Mucosa of descending colon (tissue), 3 donors: Measurements from ENCODE around the gene KCNG2. TPM values are rescaled to one million over a fixed set of nuclear protein-coding genes. Genes with fewer than 3 reads are reported as not detected.

Source experiments
- ATAC-seq: fragments of 200-7000 bp; cut with Tn5 transposase; one replicate; pipeline ENCODE4 v1.9.1; 2020; ENCODE audit warnings: mild to moderate bottlenecking, moderate library complexity
- DNase-seq, 3 donors: peaks; one replicate each; pipeline ENCODE4 v3.0.0-alpha.2; 2020
- H3K36me3 ChIP-seq: fragments of 200-600 bp; one replicate; pipeline ENCODE4 v1.8.0; 2021; ENCODE audit warnings: low read depth, mild to moderate bottlenecking
- H3K4me1 ChIP-seq: fragments of 200-600 bp; one replicate; pipeline ENCODE4 v1.8.0; 2021; ENCODE audit warnings: low read depth, mild to moderate bottlenecking
- H3K4me3 ChIP-seq: fragments of 200-600 bp; one replicate; pipeline ENCODE4 v1.8.0; 2021; ENCODE audit warnings: mild to moderate bottlenecking
- H3K9me3 ChIP-seq: fragments of 200-600 bp; one replicate; pipeline ENCODE4 v1.8.0; 2021; ENCODE audit warnings: mild to moderate bottlenecking
- CTCF ChIP-seq: fragments of 200-600 bp; IDR thresholded peaks from one replicate; pipeline ENCODE4 v1.8.0; 2022; ENCODE audit warnings: antibody characterized with exemption, mild to moderate bottlenecking
- intact Hi-C, 2 donors: fragments of 100-400 bp; cut with DNase I in 1 of 2; cut with micrococcal nuclease in 1 of 2; formaldehyde crosslinking; loops; one replicate each; pipeline versions ENCODE4 v1.11.0 to v1.11.1; 2022; cut with DNase I, micrococcal nuclease
- total RNA-seq, 3 donors: library from RNA; stranded (reverse); fragmentation: NEBNext Ultra II Directional in 2 of 3; extraction: Animal tissue kit (Norgen Biotek cat#: 25700) in 2 of 3; gene quantifications; one replicate each; pipeline versions ENCODE4 v1.2.1 to v1.2.4, GENCODE V29; 2021 to 2023
- donor health status: DM: no; HTN: no; CAD: no; lungs with moderate emphysema.
- donor health status: DM: no; HTN: no; CAD: no.
- donor health status: DM: no; HTN: yes; CAD: no.

Gene KCNG2
- total RNA-seq, 3 donors from 2014 or later: 0.19 TPM; not detected in 2

GRCh38 chr18:79819968-79820351 is 22.2 kb downstream of the KCNG2 start:
- ATAC-seq: peak; percentile 66
- no peaks in the 10 kb centered on the region for H3K9me3 ChIP-seq
- no peak overlapping the region for H3K4me3 ChIP-seq
- no peak for TF ChIP-seq CTCF
- peak in 1 of 3 donors; percentile 10 for DNase-seq
- H3K4me1 ChIP-seq: no peaks in the 10 kb centered on the region
- intact Hi-C loops: no loop called here
- no peaks in the 10 kb centered on the region for H3K36me3 ChIP-seq

GRCh38 chr18:79823120-79823519 is 25.4 kb downstream of the KCNG2 start:
- intact Hi-C loops: no loop called here
- ATAC-seq (no peak), DNase-seq (no peak)
- Histone ChIP-seq H3K4me3 (no peak overlapping the region), H3K4me1 (no peaks in the 10 kb centered on the region), H3K36me3 (no peaks in the 10 kb centered on the region), H3K9me3 (no peaks in the 10 kb centered on the region)
- TF ChIP-seq CTCF: no peak

GRCh38 chr18:79825913-79826312 is 28.2 kb downstream of the KCNG2 start:
- no peak for TF ChIP-seq CTCF
- ATAC-seq: peak; percentile 30
- H3K36me3 ChIP-seq: no peaks in the 10 kb centered on the region
- no peak for DNase-seq
- H3K4me1 ChIP-seq: no peaks in the 10 kb centered on the region
- no peak overlapping the region for H3K4me3 ChIP-seq
- intact Hi-C loops: no loop called here
- no peaks in the 10 kb centered on the region for H3K9me3 ChIP-seq

GRCh38 chr18:79826966-79827365 is 29.2 kb downstream of the KCNG2 start:
- Histone ChIP-seq H3K4me3 (no peak overlapping the region), H3K36me3 (no peaks in the 10 kb centered on the region), H3K9me3 (no peaks in the 10 kb centered on the region), H3K4me1 (no peaks in the 10 kb centered on the region)
- intact Hi-C loops: no loop called here
- no peak for ATAC-seq
- no peak for TF ChIP-seq CTCF
- no peak for DNase-seq

GRCh38 chr18:79828258-79828657 is 30.5 kb downstream of the KCNG2 start:
- DNase-seq (no peak), ATAC-seq (no peak)
- H3K9me3 ChIP-seq: no peaks in the 10 kb centered on the region
- no peak for TF ChIP-seq CTCF
- intact Hi-C loops: no loop called here
- no peaks in the 10 kb centered on the region for H3K4me1 ChIP-seq
- H3K4me3 ChIP-seq: no peak overlapping the region
- no peaks in the 10 kb centered on the region for H3K36me3 ChIP-seq
